CD4-positive, alpha-beta T cell treated with Interleukin-15 for 4 hours (primary cell): ENCODE data around the gene GMIP.
"Not testable (repeated sequence)": the region's sequence is repeated elsewhere in the genome, so short reads cannot be mapped to it uniquely, and the experiment has no call there.

ENCODE experiments used
- DNase-seq: peaks from one replicate; pipeline ENCODE4 v3.0.0-alpha.2; 2020; ENCODE audit warnings: low spot score

Gene GMIP

DNA sequence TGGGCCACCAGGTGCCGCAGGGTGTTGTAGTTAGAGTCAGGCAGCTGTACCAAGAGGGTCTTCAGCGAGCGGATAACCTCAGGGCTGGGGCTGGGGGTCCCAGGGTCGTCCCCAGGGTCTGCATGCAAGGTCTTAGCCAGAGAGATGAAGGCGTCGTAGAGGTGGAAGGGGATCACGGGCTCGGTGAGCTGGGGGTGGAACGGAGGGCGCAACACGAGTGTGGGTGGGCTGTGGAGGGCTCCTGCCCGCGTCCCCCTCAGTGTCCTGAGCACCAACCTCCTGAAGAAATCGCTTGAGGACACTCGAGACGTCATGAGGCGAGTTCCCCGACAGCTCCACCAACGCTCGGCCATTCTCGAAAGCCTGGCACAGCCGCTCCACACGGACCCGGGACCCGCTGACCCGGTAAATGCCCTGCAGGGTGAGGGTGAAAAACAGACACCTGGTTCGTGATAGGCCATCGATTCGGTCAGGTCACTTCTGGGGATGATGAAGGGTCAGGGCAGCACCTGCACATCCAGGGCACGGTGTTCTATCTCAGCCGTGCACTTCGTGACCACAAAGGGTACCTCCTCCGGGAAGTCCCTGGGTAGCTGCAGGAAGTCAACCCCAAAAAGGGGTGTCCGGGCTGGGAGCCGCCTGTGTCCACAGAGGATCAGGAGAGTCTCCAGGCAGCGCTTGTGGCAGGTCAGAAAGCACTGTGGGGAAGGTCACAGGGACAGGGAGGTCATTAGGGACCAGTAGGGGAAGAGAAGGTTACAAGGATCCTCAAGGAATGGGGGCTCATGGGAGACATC, 8.7 kb downstream of the GMIP start:
- DNase-seq = no peak

DNA sequence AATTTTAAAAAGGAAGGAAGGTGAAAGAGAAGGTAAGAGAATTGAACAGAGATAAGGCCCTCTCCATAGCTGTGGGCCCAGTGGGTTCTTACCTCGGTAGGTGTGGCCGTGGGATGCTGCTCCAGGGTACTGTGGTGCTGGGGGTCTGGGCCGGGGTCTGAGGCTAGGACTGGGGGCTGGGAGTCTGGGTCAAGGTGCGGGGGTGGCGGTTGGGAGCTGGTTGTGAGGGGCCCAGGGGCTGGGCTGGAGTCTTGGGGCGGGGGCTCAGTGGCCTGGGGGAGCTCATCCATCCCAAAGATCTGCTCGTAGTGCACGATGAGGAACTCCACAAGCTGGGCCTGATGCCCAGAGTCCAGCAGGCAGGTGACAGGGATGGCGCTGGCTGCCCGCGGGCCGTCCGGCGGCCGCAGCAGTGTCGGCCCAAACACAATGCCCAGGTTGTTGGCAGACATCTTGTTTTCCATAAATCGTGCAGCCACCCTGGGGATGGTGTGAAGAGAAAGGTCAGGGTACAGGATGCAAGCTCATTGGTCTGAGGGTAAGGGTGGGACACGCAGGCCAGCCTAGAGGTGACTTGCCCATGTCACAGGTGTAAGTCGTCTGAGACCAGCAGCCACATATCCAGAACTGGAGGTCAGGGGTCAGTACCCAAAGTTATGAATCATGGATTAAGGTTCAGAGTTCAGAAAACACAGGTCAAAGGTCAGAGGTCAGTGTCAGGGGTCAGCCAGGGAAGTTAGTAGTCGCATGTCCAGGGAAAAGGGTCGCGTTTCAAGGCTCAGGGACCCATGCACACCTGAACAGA, 9.5 kb downstream of the GMIP start:
- DNase-seq = no peak

DNA sequence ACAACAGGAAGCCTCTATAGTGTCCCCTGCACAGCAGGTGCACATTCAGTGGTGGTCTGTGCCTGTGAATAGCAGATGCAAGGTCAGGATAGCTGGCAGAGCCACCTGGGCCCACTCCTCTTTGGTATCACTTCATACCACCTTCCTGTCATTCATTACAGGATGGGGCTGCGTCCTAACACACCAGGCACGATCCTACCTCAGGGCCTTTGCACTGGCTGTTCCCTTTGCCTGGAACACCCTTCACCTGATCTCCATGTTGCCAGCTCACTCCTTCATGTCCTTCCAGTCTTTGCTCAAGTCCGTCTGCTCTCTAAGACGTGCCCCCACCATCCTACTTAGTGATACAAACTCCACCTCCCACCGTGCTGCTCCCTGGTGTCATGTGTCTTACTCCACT, 10.8 kb downstream of the GMIP start:
- DNase-seq = no peak

DNA sequence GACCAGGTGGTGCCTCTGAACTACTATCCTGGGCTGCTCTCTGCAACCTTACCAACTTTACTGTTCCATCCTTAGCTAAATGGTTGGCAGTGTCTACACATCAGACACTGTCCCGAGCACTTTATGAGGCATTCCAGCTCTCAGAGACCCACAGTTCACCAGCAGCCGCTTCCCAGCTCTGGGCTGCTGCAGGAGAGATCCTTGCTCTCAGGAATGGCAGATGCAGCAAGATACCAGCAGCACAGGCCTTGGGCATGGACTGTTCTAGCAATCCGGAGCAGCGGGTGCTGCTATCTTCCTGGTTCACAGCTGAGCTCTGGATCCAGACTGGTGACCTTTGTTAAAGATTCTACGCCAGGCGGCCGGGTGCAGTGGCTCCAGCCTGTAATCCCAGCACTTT, 12.1 kb downstream of the GMIP start:
- no peak for DNase-seq

DNA sequence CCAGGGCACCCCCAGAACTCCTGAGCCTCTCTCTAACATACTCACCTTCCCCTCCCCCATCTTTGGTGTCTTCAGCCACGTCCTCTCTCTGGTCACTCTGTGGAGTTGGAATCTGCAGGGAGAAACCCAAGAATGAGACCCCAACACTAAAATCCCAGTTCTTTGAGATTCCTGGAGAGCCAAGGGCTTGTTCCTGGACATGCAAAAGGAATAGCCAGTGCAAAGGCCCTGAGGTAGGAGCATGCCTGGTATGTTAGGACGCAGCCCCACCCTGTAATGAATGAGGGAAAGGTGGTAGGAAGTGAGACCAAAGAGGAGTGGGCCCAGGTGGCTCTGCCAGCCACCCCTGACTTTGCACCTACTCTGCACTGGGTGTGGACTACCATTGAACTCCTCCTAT, 13.0 kb downstream of the GMIP start:
- no peak for DNase-seq

DNA sequence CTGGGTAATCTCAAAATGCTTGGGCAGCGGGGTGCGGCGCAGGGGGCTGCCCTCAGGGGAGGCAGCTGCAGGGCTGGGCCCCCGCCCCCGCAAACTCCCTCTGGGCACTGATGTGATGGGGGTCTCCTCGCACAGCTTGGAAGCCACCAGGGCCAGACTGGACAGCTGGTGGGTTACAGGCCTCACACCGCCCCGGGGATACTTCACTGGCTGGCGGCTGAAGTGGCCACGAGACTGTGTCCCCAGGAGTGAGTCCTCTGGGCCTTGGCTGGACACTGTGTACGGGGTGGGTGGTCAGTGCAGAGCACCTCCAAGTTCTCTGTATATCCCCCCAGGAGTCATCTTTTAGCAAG, 13.4 kb downstream of the GMIP start:
- no peak for DNase-seq

DNA sequence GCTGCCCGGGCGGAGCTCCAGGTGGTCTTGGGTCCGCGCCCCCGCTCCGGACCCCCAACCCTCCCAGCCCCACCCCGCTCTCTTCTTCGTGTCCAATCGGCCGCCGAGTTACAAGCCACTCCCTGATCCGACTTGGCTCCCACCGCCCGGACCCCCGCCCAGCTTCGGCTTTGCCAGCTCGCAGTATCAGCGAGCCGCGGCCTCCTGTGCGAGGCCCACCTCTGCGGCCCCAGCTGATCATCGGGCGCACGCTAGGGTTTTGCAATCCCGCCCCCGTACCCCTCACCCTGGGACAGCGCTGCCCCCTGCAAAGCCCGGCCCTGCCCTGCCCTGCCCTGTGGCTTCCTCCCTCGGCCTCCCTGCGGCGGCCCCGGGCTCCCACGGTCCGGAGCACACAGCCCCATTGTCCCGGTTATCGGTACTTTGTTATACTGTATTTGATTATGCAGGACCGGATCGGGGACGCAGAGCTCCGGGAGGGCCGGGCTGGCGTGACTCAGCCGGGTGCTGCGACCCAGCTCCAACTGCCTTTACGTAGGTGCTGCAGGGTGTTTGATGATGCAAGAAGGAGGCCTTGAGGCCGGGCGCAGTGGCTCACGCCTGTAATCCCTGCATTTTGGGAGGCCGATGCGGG, 14.8 kb downstream of the GMIP start:
- peak; percentile 43 for DNase-seq

DNA sequence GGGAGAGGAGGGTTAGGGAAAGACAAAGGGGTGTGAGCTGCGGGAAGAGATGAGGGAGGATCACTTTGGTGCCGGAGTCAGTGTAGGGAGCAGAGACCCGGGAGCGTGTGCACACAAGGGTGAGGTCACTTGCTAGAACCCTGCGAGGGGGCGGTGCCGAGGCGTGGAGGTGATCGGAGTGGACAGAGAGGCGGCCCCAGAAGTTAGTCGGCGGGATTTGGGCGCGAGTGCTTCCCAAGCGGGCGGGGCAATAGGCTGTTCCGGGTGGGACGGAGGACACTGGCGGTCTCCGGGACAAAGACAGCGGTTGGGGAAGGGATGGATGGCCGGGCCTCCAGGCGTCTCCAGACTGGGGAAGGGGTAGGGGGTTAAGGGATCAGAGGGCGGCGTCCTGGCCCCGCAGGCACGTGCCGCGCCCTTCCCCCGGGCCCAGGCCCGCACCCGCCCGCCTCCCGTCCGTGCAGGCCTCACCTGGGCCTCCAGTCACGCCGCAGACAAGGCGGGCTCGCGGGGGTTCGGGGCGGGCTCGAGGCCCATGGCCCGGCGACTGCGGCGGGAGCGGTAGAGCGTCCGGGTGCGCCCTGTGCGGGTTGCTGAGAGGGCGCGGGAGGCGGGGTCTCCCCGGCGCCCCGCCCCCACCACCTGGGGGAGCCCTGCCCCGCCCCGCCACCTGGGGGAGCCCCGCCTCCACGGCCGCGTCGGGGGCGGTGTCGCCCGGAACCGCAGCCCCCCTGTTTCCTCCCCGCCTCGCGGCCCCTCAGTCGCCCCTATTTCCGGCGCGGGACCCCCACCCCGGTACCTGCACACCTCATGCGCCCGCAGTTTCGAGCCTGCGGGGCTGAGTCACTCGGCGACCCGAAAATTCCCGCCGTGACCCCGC, 15.6 kb downstream of the GMIP start, which contains the start of gene LPAR2:
Gene LPAR2 (minus strand): TSS at position 600 of the 880 bp plus-strand sequence. CDS start 945 bp downstream, outside the sequence.
- DNase-seq = peak; percentile 75

DNA sequence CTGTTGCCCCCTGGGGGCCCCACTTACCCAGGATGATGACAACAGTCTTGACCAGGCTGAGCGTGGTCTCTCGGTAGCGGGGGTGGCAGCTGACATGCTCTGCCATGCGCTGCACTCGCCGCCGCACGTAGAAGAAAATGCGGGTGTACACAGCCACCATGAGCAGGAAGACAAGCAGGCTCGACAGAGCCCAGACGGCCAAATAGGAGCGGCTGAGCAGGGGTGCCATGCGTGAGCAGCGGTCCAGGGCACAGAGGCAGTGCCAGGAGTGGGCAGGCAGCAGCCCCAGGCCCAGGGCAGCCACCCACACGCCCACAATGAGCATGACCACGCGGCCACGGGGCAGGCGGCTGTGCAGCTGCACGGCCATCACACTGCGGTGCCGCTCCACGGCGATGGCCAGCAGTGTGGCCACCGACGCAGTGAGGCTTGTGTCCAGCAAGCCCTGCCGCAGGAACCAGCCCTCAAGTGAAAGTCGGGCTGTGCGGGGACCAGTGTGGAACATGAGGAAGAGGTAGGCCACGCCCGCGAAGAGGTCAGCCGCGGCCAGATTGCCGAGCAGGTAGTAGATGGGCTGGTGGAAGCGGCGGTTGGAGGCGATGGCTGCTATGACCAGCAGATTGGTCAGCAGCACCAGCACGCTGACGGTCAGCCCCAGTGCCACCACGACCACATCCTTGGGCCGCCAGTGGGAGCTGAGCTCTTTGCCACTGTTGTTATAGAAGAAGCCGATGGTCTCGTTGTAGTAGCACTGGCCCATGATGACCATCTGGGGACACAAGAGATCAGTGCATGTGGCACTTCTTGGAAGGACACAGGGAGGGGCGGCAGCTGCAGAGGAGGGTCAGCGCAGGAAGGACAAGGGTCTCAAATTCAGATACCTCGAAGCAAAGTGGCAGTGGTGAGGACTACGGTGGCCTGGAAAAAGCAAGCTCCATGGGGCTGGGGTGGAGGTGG, 16.7 kb downstream of the GMIP start:
- DNase-seq = no peak

DNA sequence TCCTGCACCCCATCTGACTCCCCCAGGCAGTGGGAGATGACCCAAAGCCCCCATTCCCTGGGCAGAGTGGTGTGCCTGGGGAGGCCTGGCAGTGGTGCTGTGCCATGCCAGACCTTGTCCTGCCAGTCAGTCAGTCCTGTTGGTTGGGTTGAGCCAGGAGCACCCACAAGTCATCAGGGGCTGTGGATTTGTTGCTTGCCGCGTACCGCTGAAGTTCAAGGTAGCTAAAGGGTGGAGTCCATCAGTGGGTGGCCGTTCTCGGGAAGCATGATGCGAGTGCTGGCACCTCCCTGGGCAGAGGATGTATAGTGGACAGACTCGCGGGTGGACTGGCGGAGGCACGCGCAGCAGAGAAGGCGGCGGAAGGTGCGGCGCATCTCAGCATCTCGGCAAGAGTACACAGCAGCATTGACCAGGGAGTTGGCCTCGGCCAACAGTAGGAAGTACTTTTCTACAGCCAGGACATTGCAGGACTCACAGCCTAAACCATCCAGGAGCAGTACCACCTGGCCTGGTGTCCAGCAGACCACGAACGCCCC, 19.4 kb downstream of the GMIP start:
- no peak for DNase-seq

DNA sequence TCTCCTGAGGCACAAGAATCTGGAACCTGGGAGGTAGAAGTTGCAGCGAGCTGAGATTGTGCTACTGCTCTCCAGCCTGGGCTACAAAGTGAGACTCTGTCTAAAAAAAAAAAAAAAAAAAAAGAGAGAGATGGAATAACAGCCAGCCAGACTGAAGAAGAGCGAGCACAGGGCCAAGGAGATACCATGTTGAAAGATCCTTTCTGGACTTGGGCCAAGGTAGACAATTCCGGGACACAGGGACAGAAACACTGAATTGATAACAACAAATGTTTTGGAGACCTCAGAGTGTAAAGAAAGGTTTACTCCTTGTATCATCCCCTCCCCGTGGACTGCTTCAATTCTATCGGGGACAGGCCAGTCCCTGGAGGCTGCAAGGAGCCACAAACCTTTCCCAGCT, 20.1 kb downstream of the GMIP start:
- no peak for DNase-seq

DNA sequence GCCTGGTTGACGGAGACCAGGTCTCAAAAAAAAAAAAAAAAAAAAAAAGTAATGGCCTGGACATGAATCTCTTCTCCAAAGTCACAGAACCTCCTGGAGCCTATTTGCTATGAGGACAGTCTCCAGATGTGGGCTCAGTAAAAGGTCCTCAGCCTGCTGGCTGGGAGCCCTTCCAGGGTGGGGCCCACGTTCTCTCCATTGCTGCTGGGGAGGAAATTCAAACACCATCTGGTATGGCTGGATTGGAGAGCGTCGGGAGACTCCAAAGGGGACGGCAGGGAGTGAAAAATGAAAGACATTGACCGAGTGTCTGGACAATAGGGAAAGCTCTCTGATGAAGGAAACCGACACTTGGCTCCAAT, 23.6 kb downstream of the GMIP start:
- DNase-seq = no peak

DNA sequence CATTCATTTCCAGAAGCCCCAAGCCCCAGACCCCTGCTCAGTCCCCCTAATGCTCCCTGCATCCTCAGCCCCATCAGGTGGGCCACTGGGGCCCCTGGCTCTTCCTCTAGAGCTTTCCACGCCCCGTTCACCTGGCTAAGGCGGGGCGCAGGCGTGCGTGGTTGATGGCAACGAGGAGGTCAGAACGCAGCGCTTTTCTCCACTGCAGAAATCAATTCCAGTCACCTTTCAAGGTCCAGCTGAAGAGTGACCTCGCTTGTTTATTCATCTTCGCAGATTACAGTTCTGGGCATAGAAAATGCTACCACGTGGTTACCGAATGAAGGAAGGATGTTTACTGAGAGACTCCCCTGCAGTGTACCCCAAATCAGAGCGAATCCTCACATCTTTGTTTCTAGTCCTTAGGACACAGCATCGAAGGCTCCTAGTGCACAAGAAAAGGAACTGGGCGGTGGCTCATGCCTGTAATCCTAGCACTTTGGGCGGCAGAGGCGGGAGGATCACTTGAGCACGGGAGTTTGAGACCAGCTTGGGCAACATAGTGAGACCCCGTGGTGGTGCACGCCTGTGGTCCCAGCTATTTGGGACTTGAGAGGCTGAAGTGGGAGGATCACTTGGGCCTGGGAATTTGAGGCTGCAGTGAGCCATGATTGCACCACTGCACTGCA, 24.1 kb downstream of the GMIP start:
- no peak for DNase-seq

DNA sequence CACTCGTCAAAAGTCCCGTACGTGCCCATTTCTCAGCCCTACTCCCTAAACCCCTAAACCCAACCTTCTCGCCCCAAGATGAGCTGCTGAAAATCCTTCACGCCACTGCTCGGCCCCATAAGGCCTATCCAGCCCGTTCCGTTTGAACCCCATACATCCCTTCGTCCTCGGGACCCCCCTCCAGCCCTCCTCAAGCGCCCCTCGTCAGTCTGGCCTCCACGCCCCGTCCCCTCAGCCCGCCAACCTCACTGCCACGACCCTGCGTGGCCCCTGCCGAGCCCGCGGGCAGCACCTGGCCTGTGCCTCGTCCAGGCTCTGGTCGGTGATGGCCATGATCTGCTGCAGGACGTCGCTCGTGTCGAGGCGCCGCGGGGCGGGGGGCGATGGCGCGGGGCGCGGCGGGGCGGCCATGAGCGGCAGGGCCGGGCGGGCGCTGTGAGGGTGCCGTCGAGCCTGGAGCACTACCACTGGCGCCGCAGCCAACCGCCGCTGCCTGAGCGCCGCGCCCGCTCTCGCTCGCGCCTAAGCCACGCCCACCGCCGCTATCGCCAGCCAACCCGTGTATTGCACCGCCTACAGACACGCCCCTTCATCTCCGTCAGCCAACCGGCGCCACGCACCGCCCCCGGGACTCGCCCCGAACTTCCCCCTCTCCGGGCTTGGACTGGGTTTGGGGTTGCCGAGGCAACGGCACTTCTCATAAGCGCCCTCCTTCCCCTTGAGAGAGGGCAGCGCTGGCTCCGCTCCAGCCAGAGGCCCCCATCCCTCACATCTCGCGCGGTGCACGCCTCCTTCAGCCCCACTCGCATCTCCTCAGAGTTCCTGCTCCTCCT, 25.0 kb downstream of the GMIP start, which contains the start of gene PBX4:
Gene PBX4 (minus strand): TSS at position 469 of the 833 bp plus-strand sequence. CDS start 58 bp downstream, at position 411.
- DNase-seq = peak; percentile 99

DNA sequence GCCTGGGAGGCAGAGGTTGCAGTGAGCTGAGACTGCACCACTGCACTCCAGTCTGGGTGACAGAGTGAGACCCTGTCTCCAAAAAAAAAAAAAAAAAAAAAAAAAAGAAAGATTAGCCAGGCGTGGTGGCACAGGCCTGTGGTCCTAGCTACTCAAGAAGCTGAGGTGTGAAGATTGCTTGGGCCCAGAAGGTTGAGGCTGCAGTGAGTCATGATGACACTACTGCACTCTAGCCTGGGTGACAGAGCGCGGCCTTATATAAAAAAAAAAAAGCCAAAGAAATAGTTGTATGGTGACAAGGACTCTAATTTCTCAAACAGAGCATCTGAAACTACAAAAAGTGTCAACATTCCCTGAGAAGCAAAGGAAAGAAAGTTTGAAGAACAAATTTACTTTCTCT, 28.4 kb downstream of the GMIP start:
- peak; percentile 72 for DNase-seq

DNA sequence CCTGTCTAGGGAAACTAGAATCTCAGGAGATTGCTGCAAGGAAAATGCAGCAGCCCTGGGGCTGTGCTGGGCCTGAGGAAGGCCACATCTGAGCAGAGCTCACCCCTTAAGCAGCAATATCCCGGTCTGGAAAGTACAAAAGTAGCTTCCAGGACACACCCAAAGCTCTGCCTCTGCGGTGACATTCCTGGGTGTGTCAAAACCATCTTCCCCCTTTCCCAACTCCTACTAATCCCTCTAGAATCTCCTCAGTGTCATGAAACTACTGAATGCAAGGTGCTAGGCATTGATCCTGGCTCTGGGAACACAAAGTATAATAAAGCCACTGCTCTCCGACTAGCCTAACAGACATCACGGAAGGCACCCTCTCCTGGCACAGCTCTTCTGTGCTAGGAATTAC, 30.0 kb downstream of the GMIP start:
- no peak for DNase-seq

DNA sequence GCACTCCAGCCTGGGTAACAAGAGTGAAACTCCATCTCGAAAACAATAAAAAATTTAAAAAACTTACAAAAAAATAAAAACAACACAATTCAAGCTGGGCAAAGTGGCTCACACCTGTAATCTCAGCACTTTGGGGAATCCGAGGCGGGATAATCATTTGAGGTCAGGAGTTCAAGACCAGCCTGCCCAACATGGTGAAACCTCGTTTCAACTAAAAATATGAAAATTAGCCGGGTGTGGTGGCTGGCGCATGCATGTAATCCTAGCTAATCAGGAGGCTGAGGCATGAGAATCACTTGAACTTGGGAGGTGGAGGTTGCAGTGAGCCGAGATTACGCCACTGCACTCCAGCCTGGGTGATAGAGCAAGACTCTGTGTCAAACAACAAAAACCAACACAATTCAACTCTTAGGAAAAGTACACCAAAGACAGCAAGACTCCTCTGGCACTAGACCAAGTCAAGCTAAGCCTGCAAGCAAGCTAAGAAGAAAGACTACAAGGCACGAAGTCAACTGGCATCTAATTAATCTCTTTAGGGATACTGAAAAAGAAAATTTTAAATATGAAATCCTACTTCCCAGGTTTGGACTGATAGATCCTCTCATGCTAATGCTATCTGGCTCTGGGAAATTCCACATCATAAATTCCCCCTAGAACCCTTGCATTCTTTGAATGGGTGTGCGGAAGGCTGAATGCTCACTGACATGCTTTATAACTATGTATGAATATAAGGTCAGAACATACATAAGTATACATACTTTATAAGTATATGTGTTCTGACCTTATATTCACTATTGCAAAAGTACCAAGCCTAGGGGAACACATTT, 32.9 kb downstream of the GMIP start:
- no peak for DNase-seq

DNA sequence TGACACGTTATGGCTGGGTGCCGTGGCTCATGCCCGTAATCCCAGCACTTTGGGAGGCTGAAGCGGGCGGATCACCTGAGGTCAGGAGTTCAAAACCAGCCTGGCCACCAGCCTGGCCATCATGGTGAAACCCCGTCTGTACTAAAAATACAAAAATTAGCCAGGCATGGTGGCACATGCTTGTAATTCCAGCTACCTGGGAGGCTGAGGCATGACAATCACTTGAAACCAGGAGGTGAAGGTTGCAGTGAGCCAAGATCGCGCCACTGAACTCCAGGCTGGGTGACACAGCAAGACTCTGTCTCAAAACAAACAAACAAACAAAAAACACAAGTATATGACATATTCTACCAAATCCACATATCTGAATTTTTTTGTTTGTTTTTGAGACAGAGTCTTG, 36.8 kb downstream of the GMIP start:
- DNase-seq = not testable (repeated sequence)
